K562 (cell line): ENCODE data around the gene PRICKLE3. TPM values are rescaled to one million over a fixed set of nuclear protein-coding genes. Genes with fewer than 3 reads are reported as not detected.

Experiments used
- E2F1 ChIP-seq: sonication (generic); formaldehyde crosslinking; IDR thresholded peaks from 2 replicates; pipeline ENCODE4 v1.8.1; 2023; ENCODE audit warnings: mild to moderate bottlenecking, missing genetic modification reagents, moderate library complexity
- ETS1 ChIP-seq: conservative IDR thresholded peaks from 2 replicates; pipeline ENCODE4 v1.6.1; 2011; ENCODE audit warnings: low read depth, mild to moderate bottlenecking, low read length; ENCODE audit not compliant: control insufficient read depth
- HDAC1 ChIP-seq, 2 experiments: fragments of 450-650 bp; IDR thresholded peaks; 2 replicates each; pipeline ENCODE4 v1.6.1; 2016 to 2017; ENCODE audit warnings: inconsistent platforms in 1 of 2, mild to moderate bottlenecking in 1 of 2, moderate library complexity in 1 of 2
- KLF16 ChIP-seq: IDR thresholded peaks from 2 replicates; pipeline ENCODE4 v1.6.1; 2016; ENCODE audit warnings: antibody characterized with exemption
- NFRKB ChIP-seq: fragments of 450-650 bp; IDR thresholded peaks from 2 replicates; pipeline ENCODE4 v1.6.1; 2016; ENCODE audit warnings: low read depth
- OTX1 ChIP-seq: fragments of 450-650 bp; formaldehyde crosslinking; IDR thresholded peaks from 2 replicates; pipeline ENCODE4 v1.4.0; 2022; ENCODE audit warnings: mild to moderate bottlenecking
- PRPF4 ChIP-seq: fragments of 200-400 bp; formaldehyde crosslinking; IDR thresholded peaks from one replicate; pipeline ENCODE4 v1.6.1; 2017; ENCODE audit warnings: low read length, low read depth, mild to moderate bottlenecking; ENCODE audit not compliant: insufficient read depth, poor library complexity, severe bottlenecking
- SIN3B ChIP-seq: fragments of 450-650 bp; IDR thresholded peaks from 2 replicates; pipeline ENCODE4 v1.6.1; 2017; ENCODE audit warnings: low read depth, mild to moderate bottlenecking, moderate library complexity
- SMARCE1 ChIP-seq: fragments of 450-650 bp; IDR thresholded peaks from 2 replicates; pipeline ENCODE4 v1.7.1; 2016; ENCODE audit warnings: mild to moderate bottlenecking
- SOX6 ChIP-seq: fragments of 450-650 bp; IDR thresholded peaks from 2 replicates; pipeline ENCODE4 v1.6.1; 2014; ENCODE audit warnings: mild to moderate bottlenecking
- TAF1 ChIP-seq: IDR thresholded peaks from 2 replicates; pipeline ENCODE4 v1.6.1; 2011; ENCODE audit warnings: mild to moderate bottlenecking, low read length, moderate library complexity; ENCODE audit not compliant: insufficient read depth, control insufficient read depth, severe bottlenecking; ENCODE audit errors: extremely low read depth
- YY1 ChIP-seq, 3 experiments: IDR thresholded peaks; 2 replicates each; pipeline ENCODE4 v1.6.1; 2011; ENCODE audit warnings: low read length in 2 of 3, mild to moderate bottlenecking in 2 of 3, moderate library complexity in 2 of 3, borderline replicate concordance in 1 of 3, control low read depth in 1 of 3, low read depth in 1 of 3; ENCODE audit not compliant: insufficient read depth in 3 of 3, insufficient replicate concordance in 2 of 3, control insufficient read depth in 1 of 3, insufficient read length in 1 of 3; ENCODE audit errors: extremely low read depth in 1 of 3
- ZNF239 ChIP-seq: fragments of 250-450 bp; sonication (Bioruptor Pico); IDR thresholded peaks from 2 replicates; pipeline ENCODE4 v1.4.0; 2020; ENCODE audit warnings: mild to moderate bottlenecking
- ZNF395 ChIP-seq: fragments of 200-800 bp; sonication (Bioruptor generic); IDR thresholded peaks from 2 replicates; pipeline ENCODE4 v1.6.1; 2017; ENCODE audit warnings: missing genetic modification characterization, missing compliant biosample characterization
- ZNF583 ChIP-seq: fragments of 250-450 bp; sonication (Bioruptor Pico); IDR thresholded peaks from 2 replicates; pipeline ENCODE4 v1.4.0; 2020
- ZNF766 ChIP-seq: fragments of 200-800 bp; sonication (Bioruptor generic); conservative IDR thresholded peaks from 2 replicates; pipeline ENCODE4 v1.6.1; 2016; ENCODE audit warnings: missing genetic modification characterization, missing compliant biosample characterization
- polyA plus RNA-seq, 8 experiments: library from polyadenylated mRNA; depleted of rRNA in 4 of 8; stranded (reverse) in 5 of 8; unstranded in 3 of 8; fragments of >200 nt; fragmentation: Nextera tagmentation in 2 of 8; fragmentation: Illumina TruSeq in 1 of 8; extraction: Ambion mirVana in 2 of 8; extraction: Trizol in 1 of 8; gene quantifications; 2 replicates each; pipeline versions ENCODE4 v1.2.1 to v1.2.3, GENCODE V29; 2011 to 2014; ENCODE audit warnings: inconsistent platforms in 1 of 8, missing spikeins in 1 of 8
- total RNA-seq, 7 experiments: library from RNA; depleted of rRNA in 6 of 7; stranded (reverse); fragments of >200 nt in 6 of 7; fragmentation: Illumina TruSeq in 2 of 7; extraction: Trizol in 2 of 7; gene quantifications; 2 replicates each; pipeline versions ENCODE4 v1.2.1 to v1.2.3, GENCODE V29; 2011 to 2021; ENCODE audit warnings: low replicate concordance in 1 of 7
- TF ChIP-seq, protein P1 (sequence below), 3 experiments: fragments of 200-800 bp in 1 of 3; fragments of 250-450 bp in 1 of 3; fragments of 450-650 bp in 1 of 3; sonication (Bioruptor Pico) in 1 of 3; sonication (Bioruptor generic) in 1 of 3; formaldehyde crosslinking in 1 of 3; IDR thresholded peaks; 2 replicates each; pipeline versions ENCODE4 v1.6.1 to v1.8.0; 2016 to 2022; ENCODE audit warnings: mild to moderate bottlenecking in 2 of 3, missing genetic modification characterization in 2 of 3, missing compliant biosample characterization in 1 of 3, moderate library complexity in 1 of 3

The PRICKLE3 gene
- total and polyA plus RNA-seq, 9 of the 15 experiments (the other 6 are each of a cell fraction or from before 2014, with no cell fraction given): 1.1 to 44.3 (median 14.0) TPM

DNA sequence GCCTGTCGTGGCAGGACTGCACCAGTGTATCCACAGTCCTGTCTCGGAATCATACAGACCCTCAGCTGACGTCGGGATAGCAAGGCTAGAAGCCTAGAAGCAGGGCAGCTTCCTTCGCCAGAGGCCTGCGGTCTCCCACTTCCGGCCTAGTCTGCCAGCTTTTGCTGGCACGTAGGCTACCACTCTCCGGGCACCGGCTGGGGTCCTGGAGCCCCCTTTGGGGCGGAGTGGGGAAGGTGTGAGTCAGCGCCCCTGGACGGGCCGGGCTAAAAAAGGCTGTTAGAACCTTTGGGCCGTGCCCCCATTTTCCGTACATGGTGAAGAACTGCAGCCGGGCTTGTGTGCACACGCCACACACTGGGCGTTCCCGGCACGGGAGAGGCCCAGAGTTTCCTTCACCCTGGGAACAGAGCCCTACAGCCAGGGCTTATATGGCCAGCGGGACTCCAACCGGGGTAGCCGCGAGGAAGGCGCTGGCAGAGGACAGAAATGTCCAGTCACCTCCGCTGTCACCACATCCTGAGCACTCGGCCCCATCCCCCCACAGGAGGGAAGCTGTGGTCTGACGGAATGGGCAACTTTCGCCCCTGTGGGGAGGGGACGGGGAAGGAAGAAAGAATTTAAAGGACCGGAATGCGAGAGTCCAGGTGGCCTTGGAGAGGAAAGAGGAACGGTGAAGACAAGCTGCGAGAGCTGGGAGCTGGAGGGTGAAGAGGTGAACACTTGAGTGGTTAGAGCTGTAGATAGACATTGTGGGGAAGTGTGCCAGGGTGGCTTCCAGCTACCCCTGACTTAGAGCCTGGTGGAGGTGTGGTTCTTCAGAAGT lies 19.0 kb downstream of the PRICKLE3 start (continued):
- TF ChIP-seq ZNF395 (CRISPR knock-in tag) (no peak; the same call in 1 of the 2 replicates), ZNF583 (CRISPR knock-in tag) (no peak), SIN3B (no peak), TAF1 (peak; percentile 71), ZNF239 (CRISPR knock-in tag) (0 out of 2 replicates have a peak, but pooled peaks have one; percentile 4), ETS1 (peak; percentile 72; the same call in 1 of the 2 replicates), ZNF766 (CRISPR knock-in tag) (no peak), SOX6 (peak; percentile 58), HDAC1 (IDR thresholded peaks at IDR 0.05) (peak in 1 of 2 experiments; percentile 45; a peak in 1 of 4 replicates), NFRKB (peak; percentile 71), E2F1 (no peak), SMARCE1 (peak; percentile 74; the same call in 1 of the 2 replicates), KLF16 (no peak), PRPF4 (no peak), OTX1 (CRISPR knock-in tag) (peak; percentile 58; the same call in 1 of the 2 replicates), YY1 (IDR thresholded peaks at IDR 0.05; ENCODE audit: borderline replicate concordance in 1 of 3, control insufficient read depth in 1 of 3, extremely low read depth in 1 of 3, insufficient read depth in 3 of 3, insufficient read length in 1 of 3, insufficient replicate concordance in 2 of 3, low read depth in 1 of 3, low read length in 2 of 3) (peak in 1 of 3 experiments; percentile 58)
- TF ChIP-seq, protein P1, sequence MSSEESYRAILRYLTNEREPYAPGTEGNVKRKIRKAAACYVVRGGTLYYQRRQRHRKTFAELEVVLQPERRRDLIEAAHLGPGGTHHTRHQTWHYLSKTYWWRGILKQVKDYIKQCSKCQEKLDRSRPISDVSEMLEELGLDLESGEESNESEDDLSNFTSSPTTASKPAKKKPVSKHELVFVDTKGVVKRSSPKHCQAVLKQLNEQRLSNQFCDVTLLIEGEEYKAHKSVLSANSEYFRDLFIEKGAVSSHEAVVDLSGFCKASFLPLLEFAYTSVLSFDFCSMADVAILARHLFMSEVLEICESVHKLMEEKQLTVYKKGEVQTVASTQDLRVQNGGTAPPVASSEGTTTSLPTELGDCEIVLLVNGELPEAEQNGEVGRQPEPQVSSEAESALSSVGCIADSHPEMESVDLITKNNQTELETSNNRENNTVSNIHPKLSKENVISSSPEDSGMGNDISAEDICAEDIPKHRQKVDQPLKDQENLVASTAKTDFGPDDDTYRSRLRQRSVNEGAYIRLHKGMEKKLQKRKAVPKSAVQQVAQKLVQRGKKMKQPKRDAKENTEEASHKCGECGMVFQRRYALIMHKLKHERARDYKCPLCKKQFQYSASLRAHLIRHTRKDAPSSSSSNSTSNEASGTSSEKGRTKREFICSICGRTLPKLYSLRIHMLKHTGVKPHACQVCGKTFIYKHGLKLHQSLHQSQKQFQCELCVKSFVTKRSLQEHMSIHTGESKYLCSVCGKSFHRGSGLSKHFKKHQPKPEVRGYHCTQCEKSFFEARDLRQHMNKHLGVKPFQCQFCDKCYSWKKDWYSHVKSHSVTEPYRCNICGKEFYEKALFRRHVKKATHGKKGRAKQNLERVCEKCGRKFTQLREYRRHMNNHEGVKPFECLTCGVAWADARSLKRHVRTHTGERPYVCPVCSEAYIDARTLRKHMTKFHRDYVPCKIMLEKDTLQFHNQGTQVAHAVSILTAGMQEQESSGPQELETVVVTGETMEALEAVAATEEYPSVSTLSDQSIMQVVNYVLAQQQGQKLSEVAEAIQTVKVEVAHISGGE (CRISPR knock-in tag; IDR thresholded peaks at IDR 0.05): peak in 1 of 3 experiments; percentile 52; a peak in 1 of 6 replicates
